GM18868 (cell line): Measurements from ENCODE around the gene GSAP.

Source experiments
- ATAC-seq: cut with Tn5 transposase; IDR thresholded peaks from one replicate; pipeline ENCODE4 v1.9.1; 2021; ENCODE audit warnings: mild to moderate bottlenecking, moderate library complexity; ENCODE audit not compliant: unreplicated experiment

The GSAP gene

DNA sequence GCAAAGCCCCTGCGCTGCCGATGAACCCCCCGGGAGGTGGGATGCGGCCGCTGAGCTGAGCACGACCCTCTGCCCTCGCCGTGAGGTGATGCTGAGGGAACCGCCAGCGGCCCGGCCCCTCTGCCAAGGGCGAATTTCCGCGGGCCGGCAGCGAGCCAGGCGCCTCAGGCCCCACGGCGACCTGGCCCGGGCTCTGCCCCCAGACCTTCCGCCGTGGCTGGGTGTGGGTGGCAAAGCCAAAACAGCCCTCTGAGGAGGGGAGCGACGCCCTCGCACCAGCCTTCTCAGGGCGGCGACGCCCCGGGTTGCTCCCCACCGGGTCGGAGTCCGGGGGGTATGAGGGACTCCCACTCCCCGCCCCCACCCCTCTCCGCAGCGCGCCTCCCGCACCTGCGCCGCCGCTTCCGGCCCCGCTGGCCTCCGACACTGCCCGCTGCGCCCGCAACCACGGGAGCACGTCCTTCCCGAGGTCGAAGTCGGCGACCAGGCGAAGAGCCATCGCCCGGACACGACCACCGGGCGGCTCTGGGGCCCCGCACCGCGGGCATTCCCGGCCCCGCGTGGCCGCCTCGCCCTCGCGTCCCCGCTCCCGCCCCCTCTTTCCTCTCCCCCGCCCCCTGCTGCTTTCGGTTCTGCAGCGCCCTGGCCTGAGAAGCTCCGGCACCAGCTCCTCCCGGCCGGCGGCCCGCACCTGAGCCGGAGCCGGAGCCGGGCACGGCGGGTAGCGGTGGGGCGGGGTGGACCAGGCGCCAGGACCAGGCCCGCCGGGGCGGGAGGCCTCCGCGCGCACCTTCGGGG, at the start of gene GSAP:
Gene GSAP, minus strand, starts transcription at position 527 of the 798 bp plus-strand sequence. Its CDS starts 28 bp downstream, at position 499.
- ATAC-seq: peak; percentile 59

DNA sequence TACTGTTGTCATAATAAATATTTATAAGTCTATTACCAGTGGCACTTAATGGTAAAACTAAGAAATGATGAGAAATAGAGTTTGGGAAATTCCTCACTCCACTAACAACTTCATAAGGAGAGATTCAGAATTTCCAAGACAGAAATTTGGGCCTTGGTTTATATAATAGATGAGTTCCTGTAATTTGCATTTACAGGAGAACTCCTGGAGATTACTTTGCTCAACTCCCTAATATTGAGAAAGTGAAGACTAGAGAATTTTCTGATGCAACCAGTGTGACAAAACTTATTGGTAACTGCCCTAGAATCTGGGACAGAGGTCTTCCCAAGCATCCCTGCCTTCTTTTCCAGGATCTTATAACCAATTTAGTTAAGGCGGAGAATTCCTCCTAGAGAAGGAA, 49.1 kb upstream of the GSAP start:
- ATAC-seq: no peak

DNA sequence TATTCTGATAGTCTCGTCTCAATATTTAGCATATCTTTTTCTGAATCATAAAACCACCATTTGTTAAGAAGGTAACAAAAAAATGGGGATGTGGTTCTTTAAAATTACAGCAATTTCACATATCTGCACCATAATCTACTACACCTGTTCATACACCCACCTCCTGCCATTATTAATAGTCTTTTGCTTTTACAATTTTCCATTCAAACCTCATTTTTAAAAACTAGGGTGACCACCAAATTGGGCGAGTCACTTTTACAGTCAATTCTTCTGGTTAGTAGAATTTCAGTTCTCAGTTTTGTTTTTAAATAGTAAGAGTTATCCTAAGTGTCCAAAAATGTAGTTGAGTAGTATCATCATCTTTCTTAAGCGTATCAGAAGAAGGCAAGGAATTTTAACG, 48.4 kb upstream of the GSAP start:
- ATAC-seq: peak; percentile 64

DNA sequence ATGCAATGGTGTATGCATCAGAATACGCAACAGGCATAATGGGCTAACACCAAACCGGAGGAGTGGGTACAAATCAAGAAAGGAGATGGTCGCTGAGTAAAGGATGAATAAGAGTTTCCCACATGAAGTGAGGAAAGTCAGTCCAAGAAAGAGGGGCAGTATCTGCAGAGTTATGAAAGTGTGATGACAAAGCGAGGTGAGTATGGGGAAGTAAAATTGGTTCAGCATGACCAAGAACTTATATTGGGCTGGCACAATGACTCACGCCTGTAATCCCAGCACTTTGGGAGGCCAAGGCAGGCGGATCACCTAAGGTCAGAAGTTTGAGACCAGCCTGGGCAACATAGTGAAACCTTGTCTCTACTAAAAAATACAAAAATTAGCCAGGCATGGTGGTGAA, 47.5 kb upstream of the GSAP start:
- ATAC-seq: peak; percentile 73

GRCh38 chr7:77461842-77462241, 45.7 kb upstream of the GSAP start:
- ATAC-seq: no peak

GRCh38 chr7:77461246-77461645, 45.1 kb upstream of the GSAP start:
- ATAC-seq: no peak

DNA sequence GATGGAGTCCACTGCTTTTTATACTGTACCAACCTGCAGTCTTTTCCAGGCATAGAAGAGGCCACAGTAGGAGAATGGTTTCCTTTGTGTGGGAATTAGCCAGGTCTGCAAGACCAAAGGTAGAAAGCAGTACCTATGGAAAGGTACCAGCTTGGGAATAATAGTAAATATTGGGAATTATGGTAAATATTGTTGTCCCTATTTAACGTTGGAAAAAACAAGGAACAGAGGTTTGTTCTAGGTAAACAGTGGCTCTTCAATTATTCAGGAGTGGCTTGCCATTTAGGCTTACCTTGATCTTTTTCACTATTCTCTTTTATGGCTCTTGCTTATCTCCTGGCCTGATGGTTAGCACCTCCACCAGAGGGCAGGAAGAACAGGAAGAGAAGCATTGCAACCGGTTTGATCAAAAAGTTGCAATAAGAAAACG, 43.9 kb upstream of the GSAP start:
- no peak for ATAC-seq

GRCh38 chr7:77459311-77459726, 43.2 kb upstream of the GSAP start:
- no peak for ATAC-seq

- ATAC-seq: no peak
Observed at GRCh38 chr7:77458786-77459185, 42.6 kb upstream of the GSAP start.

- ATAC-seq: no peak
Observed at GRCh38 chr7:77457779-77458178, 41.6 kb upstream of the GSAP start.

DNA sequence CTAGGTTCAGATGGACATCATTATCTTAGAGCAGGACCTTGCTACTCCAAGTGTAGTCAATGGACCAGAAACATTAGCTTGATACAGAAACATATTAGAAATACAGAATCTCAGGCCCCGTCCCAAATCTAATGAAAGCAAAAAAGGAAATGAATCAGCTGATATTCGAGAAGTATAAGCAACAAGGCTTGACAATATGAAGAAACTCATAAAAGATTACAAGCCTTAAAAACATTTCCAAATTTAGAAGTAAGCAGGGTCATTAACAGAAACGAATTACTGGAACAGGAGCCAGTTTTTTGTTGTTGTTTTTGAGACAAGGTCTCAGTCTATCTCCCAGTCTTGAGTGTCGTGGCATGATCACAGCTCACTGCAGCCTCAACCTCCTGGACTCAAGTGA, 40.5 kb upstream of the GSAP start:
- ATAC-seq: no peak

DNA sequence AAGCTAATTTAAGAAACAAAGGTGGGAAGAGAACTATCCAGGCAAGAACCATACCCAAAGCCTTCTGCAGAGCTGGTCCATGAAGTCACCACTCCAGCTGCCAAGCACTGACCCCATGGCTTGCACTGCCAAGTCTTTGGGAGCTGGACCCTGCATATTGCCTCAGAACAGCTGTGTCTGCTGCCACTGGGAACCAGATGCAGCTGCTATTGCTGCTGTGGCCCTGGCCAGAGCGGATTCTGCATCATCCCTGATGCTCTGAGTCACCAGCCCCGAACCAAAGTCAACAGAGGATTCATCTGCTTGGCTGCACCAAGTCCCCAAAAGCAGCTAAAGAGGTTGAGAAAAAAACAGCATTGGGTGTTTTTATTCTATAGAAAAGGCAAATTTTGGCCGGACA, 39.2 kb upstream of the GSAP start:
- ATAC-seq: no peak

DNA sequence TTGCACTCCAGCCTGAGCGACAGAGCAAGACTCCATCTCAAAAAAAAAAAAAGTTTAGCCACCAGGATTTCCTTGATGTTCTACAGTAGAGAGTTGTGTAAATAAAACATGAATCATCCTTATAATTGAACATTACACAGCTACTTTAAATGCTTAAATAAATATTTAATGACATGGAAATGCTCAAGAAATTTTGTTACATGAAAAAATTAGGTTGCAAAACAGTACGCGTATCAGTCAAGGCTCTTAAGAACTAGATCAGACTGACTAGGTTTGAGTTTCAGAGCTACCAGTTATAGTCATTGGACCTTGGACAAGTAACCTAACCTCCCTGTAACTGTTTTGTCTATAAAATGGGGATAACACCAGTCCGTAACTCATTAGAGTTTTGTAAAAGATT, 38.7 kb upstream of the GSAP start:
- no peak for ATAC-seq

DNA sequence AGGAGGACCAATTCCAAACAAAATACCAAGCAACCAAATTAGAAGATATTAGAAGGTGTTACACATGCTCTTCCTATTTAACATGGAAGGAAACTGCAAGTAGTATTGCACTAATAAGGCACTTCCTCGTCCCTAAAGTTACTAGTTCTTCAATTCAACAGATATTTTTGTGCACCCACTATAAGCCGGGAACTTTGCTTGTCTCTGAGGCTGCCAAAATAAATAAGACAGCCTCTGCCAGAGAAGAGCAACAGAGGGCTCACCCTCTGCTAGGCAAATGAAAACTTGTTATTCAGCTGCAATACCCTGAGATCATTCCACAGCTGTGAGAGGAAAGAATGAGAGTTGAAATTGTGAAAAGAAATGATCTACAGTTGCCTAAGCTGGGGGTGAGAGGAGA, 37.4 kb upstream of the GSAP start:
- no peak for ATAC-seq

DNA sequence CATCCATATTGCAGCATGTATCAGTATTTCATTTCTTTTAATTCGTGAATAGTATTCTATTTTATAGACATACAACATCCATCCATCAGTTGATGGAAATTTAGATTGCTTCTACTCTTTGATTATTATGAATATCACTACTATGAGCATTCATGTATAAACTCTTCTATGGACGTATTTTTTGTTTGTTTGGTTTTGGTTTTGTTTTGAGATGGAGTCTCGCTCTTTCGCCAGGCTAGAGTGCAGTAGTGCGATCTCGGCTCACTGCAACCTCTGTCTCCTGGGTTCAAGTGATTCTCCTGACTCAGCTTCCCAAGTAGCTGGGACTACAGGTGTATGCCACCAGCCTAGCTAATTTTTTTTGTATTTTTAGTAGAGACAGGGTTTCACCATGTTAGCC, 35.8 kb upstream of the GSAP start:
- ATAC-seq: peak; percentile 52

DNA sequence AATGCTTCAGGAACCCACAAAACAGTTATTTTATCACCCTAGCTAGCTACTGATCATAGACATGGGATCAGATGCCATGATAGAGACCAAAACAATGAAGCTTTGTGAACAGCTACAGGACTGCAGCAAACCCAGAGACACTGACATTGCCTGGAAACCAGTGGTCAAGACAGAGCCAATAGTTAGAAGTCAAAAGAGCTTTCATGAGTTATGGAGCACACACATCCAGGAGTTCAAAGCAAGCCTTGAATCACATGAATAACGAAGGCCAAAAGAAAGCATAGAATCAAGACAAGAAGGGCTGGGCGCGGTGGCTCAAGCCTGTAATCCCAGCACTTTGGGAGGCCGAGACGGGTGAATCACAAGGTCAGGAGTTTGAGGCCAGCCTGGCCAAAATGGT, 34.5 kb upstream of the GSAP start:
- no peak for ATAC-seq

GRCh38 chr7:77450054-77450453, 33.9 kb upstream of the GSAP start:
- ATAC-seq: no peak

- no peak for ATAC-seq
Observed at GRCh38 chr7:77447616-77448015, 31.5 kb upstream of the GSAP start.

DNA sequence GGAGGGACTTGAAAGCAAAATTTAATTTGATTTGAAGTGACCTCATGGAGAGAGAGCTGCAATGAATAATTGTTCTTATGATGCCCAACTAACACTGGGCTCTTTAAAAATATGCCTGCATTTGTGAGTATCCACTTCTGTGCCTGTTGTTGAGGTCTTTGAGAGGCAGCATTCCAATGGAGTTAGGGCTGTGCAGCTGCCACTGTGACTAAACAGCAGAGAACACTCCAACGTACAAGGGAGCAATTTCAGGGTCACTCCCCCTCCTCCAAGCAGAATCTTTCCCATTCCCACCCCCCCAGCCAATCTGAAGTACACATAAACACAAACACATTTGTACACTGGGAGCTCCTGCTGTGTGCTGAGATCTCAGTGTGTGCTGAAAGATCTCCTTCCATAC, 28.0 kb upstream of the GSAP start:
- ATAC-seq: no peak

DNA sequence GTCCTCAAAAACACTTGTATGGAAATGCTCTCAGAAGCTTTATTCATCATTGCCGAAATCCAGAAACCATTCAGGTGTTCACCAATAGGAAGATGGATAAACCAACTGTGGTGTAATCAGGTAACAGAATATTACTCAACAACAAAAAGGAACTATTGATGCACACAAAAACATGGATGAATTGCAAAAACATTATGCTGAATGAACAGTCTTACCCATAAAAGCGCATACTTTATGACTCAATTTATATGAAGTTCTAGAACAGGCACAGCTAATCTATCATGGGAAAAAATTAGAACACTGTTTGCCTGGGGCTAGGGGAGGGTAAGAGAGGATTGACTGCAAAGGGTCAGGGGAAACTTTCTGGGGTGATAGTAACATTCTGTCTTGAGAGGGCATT, 26.9 kb upstream of the GSAP start:
- no peak for ATAC-seq

GRCh38 chr7:77442636-77443035, 26.5 kb upstream of the GSAP start:
- ATAC-seq: no peak

- no peak for ATAC-seq
Observed at GRCh38 chr7:77441046-77441445, 24.9 kb upstream of the GSAP start.

DNA sequence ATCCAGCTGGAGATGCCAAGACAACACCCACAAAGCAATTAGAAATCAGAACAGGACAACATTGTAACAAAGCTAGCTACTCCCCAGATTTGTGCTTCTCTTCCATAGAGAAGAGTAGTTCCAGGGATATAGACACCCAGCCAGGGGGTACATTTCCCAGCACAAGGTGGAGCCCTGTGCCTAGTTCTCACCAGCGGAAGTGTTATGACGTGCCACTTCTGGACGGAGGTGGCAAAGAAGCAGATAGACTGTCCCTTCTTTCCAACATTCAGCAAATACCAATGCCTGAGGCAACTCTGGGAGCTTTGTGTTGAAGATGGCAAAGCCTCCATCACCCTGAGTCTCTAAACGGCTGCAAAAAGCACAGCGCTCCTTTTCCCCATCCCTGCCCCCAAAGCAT, 23.4 kb upstream of the GSAP start:
- peak; percentile 76 for ATAC-seq
